ENCODE data around the gene FCHSD2. TPM values are rescaled to one million over a fixed set of nuclear protein-coding genes. Genes with fewer than 3 reads are reported as not detected.

The FCHSD2 gene
- polyA plus RNA-seq, 1 donor (not counting 4 experiments of a cell fraction or from before 2014, with no cell fraction given), result 14.2 TPM

DNA sequence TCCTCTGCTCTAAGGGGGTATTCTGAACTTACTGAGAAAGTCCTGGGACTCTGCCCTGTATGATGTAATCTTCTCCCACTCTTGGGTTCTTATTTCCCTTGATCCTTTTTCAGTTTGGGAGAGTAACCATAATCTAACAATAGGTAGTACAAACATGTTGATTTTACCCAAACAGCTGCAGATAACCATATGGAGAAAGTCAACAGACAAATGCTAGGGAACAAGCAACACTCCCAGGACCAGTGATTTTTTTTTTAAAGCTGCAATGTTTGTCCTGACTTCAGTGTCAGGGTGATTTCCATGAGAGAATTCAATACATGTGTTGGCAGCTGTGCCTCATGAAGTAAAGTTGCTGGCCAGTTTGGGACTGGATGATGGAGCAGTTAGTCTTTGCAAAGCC, 156.5 kb downstream of the FCHSD2 start:
- Histone ChIP-seq H2AFZ (ENCODE audit: control insufficient read depth, low read length) (no peak overlapping the region), H3K79me2 (ENCODE audit: control insufficient read depth, insufficient read depth, low read length) (no peaks in the 10 kb centered on the region), H3K27ac (ENCODE audit: control insufficient read depth, insufficient read depth, low read length) (no peak overlapping the region), H3K4me3 (ENCODE audit: control insufficient read depth in 2 of 3, extremely low read depth in 1 of 3, insufficient read depth in 2 of 3, low read depth in 1 of 3, low read length in 3 of 3) (no peak overlapping the region), H3K27me3 (ENCODE audit: control insufficient read depth, extremely low read depth, insufficient read depth, low read length) (no peaks in the 10 kb centered on the region), H3K4me2 (ENCODE audit: control insufficient read depth, extremely low read depth, insufficient read depth, low read depth, low read length) (no peak overlapping the region), H3K4me1 (ENCODE audit: control insufficient read depth, extremely low read depth, insufficient read depth, low read length) (no peaks in the 10 kb centered on the region), H3K9me3 (ENCODE audit: control insufficient read depth, low read depth, low read length) (no peaks in the 10 kb centered on the region), H3K9me1 (ENCODE audit: control insufficient read depth, extremely low read depth, insufficient read depth, low read length) (no peaks in the 10 kb centered on the region), H3K9ac (ENCODE audit: control insufficient read depth, extremely low read depth, insufficient read depth, low read length) (no peak overlapping the region), H4K20me1 (ENCODE audit: control insufficient read depth, extremely low read depth, insufficient read depth, low read length) (no peaks in the 10 kb centered on the region), H3K36me3 (ENCODE audit: control insufficient read depth in 2 of 2, extremely low read depth in 1 of 2, insufficient read depth in 2 of 2, low read length in 2 of 2) (peaks cover 2 to 6% of the 10 kb centered on the region in 2 experiments)
- FAIRE-seq, result no peak
- dilution Hi-C loops (cut with MboI; ENCODE audit: extremely low pct_ligation_motif_present, low sequenced_read_pairs), result no loop called here
- TF ChIP-seq, protein P1, sequence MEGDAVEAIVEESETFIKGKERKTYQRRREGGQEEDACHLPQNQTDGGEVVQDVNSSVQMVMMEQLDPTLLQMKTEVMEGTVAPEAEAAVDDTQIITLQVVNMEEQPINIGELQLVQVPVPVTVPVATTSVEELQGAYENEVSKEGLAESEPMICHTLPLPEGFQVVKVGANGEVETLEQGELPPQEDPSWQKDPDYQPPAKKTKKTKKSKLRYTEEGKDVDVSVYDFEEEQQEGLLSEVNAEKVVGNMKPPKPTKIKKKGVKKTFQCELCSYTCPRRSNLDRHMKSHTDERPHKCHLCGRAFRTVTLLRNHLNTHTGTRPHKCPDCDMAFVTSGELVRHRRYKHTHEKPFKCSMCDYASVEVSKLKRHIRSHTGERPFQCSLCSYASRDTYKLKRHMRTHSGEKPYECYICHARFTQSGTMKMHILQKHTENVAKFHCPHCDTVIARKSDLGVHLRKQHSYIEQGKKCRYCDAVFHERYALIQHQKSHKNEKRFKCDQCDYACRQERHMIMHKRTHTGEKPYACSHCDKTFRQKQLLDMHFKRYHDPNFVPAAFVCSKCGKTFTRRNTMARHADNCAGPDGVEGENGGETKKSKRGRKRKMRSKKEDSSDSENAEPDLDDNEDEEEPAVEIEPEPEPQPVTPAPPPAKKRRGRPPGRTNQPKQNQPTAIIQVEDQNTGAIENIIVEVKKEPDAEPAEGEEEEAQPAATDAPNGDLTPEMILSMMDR (optimal IDR thresholded peaks at IDR 0.05 in 1 of 3, IDR thresholded peaks at IDR 0.05 in 1 of 3, conservative IDR thresholded peaks at IDR 0.05 in 1 of 3; ENCODE audit: extremely low read depth in 1 of 3, insufficient read depth in 2 of 3, low read length in 3 of 3), result no peak
- no peak for TF ChIP-seq EZH2 (IDR thresholded peaks at IDR 0.05; ENCODE audit: low read length)
- no peak for DNase-seq (ENCODE audit: low read depth, low spot score)

DNA sequence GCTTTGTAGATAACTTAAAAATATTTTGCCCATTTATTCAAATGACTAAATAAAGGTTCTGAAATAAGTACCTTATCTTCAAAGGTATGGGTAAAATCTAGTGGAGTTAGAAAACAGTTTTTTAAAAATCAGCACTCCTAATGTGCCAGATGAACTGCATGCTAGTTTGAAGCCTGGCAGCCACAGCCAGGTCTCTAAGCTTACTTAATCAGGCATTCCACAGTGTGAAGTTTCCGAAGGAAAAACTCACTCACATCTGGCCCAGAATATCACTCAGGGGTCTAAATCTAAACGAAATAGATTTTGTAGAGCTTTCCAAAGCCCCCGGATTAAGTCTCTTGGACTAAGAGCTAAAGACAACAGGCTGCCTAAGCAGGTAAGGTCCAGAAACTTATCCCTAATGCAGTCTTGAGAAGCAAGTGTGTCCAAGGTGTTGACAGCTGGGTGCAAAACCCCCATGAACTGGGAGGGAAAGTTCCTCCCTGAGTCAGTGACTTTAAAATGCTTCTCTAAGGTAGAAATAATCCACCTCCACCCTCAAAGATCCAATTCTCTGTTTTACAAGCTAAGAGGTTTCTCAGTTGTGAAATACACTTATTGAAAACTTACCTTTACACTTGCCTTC, 157.6 kb downstream of the FCHSD2 start:
- no peaks in the 10 kb centered on the region for H3K9me1 ChIP-seq (ENCODE audit: control insufficient read depth, extremely low read depth, insufficient read depth, low read length)
- no peaks in the 10 kb centered on the region for H3K9me3 ChIP-seq (ENCODE audit: control insufficient read depth, low read depth, low read length)
- no peak for FAIRE-seq
- dilution Hi-C loops (cut with MboI; ENCODE audit: extremely low pct_ligation_motif_present, low sequenced_read_pairs), result no loop called here
- no peaks in the 10 kb centered on the region for H3K27me3 ChIP-seq (ENCODE audit: control insufficient read depth, extremely low read depth, insufficient read depth, low read length)
- no peak overlapping the region for H3K4me2 ChIP-seq (ENCODE audit: control insufficient read depth, extremely low read depth, insufficient read depth, low read depth, low read length)
- no peak for DNase-seq (ENCODE audit: low read depth, low spot score)
- no peaks in the 10 kb centered on the region for H3K4me1 ChIP-seq (ENCODE audit: control insufficient read depth, extremely low read depth, insufficient read depth, low read length)
- H3K36me3 ChIP-seq (ENCODE audit: control insufficient read depth in 2 of 2, extremely low read depth in 1 of 2, insufficient read depth in 2 of 2, low read length in 2 of 2), result peaks cover 2 to 6% of the 10 kb centered on the region in 2 experiments
- no peaks in the 10 kb centered on the region for H4K20me1 ChIP-seq (ENCODE audit: control insufficient read depth, extremely low read depth, insufficient read depth, low read length)
- no peaks in the 10 kb centered on the region for H3K79me2 ChIP-seq (ENCODE audit: control insufficient read depth, insufficient read depth, low read length)
- H3K9ac ChIP-seq (ENCODE audit: control insufficient read depth, extremely low read depth, insufficient read depth, low read length), result no peak overlapping the region
- TF ChIP-seq, protein P1 (optimal IDR thresholded peaks at IDR 0.05 in 1 of 3, IDR thresholded peaks at IDR 0.05 in 1 of 3, conservative IDR thresholded peaks at IDR 0.05 in 1 of 3; ENCODE audit: extremely low read depth in 1 of 3, insufficient read depth in 2 of 3, low read length in 3 of 3), result no peak
- TF ChIP-seq EZH2 (IDR thresholded peaks at IDR 0.05; ENCODE audit: low read length), result no peak
- no peak overlapping the region for H2AFZ ChIP-seq (ENCODE audit: control insufficient read depth, low read length)
- H3K27ac ChIP-seq (ENCODE audit: control insufficient read depth, insufficient read depth, low read length), result no peak overlapping the region
- no peak overlapping the region for H3K4me3 ChIP-seq (ENCODE audit: control insufficient read depth in 2 of 3, extremely low read depth in 1 of 3, insufficient read depth in 2 of 3, low read depth in 1 of 3, low read length in 3 of 3)
